Neural cell (in vitro differentiated cells): ENCODE data around the gene ZNF655. TPM values are rescaled to one million over a fixed set of nuclear protein-coding genes. Genes with fewer than 3 reads are reported as not detected.

ENCODE experiments used
- H2AFZ ChIP-seq: fragments of 200-600, 300-800 bp; sonication (generic), shearing (Covaris generic); 2 replicates; pipeline ENCODE4 v1.6.0; 2014; ENCODE audit warnings: low read depth, mild to moderate bottlenecking, antibody characterized with exemption, low read length, moderate library complexity
- H3F3A ChIP-seq: fragments of 200-600 bp; shearing (Covaris generic); 2 replicates; pipeline ENCODE4 v1.6.1; 2016; ENCODE audit warnings: mild to moderate bottlenecking, moderate library complexity, mixed read lengths, antibody characterized with exemption, low read length; ENCODE audit not compliant: insufficient read depth, poor library complexity, severe bottlenecking
- H3K27ac ChIP-seq: fragments of 200-600, 300-800 bp; sonication (generic), shearing (Covaris generic); 2 replicates; pipeline ENCODE4 v1.5.1; 2014; ENCODE audit warnings: mild to moderate bottlenecking, low read length, moderate library complexity
- H3K27me3 ChIP-seq: fragments of 300-800, 200-600 bp; sonication (generic), shearing (Covaris generic); 2 replicates; pipeline ENCODE4 v1.6.0; 2014; ENCODE audit warnings: mild to moderate bottlenecking, low read depth, low read length, moderate library complexity; ENCODE audit not compliant: insufficient read depth
- H3K36me3 ChIP-seq: fragments of 300-800, 200-600 bp; sonication (generic), shearing (Covaris generic); 2 replicates; pipeline ENCODE4 v1.5.1; 2014; ENCODE audit warnings: mild to moderate bottlenecking, antibody characterized with exemption, low read length, moderate library complexity; ENCODE audit not compliant: insufficient read depth
- H3K4me2 ChIP-seq: fragments of 300-800, 200-600 bp; sonication (generic), shearing (Covaris generic); 2 replicates; pipeline ENCODE4 v1.6.0; 2014; ENCODE audit warnings: mild to moderate bottlenecking, low read length
- H3K4me3 ChIP-seq: fragments of 300-800, 200-600 bp; sonication (generic), shearing (Covaris generic); 2 replicates; pipeline ENCODE4 v1.5.1; 2014; ENCODE audit warnings: mild to moderate bottlenecking, low read length, moderate library complexity
- H3K79me2 ChIP-seq: fragments of 200-600 bp; shearing (Covaris generic); replicated peaks from 2 replicates; pipeline ENCODE4 v1.6.0; 2014; ENCODE audit warnings: mild to moderate bottlenecking, low read length, moderate library complexity; ENCODE audit not compliant: insufficient read depth
- H3K9ac ChIP-seq: fragments of 300-800, 200-600 bp; sonication (generic), shearing (Covaris generic); 2 replicates; pipeline ENCODE4 v1.6.1; 2016; ENCODE audit warnings: mild to moderate bottlenecking, low read length, mixed read lengths
- H3K9me2 ChIP-seq: fragments of 200-600 bp; shearing (Covaris generic); 2 replicates; pipeline ENCODE4 v1.6.1; 2016; ENCODE audit warnings: mild to moderate bottlenecking, low read length, mixed read lengths; ENCODE audit not compliant: insufficient read depth
- H3K9me3 ChIP-seq: fragments of 200-600, 300-800 bp; sonication (generic), shearing (Covaris generic); 2 replicates; pipeline ENCODE4 v1.6.1; 2016; ENCODE audit warnings: mild to moderate bottlenecking, mixed run types, low read length, moderate library complexity, mixed read lengths
- H4K20me1 ChIP-seq: fragments of 200-600 bp; shearing (Covaris generic); 2 replicates; pipeline ENCODE4 v1.6.1; 2016; ENCODE audit warnings: mild to moderate bottlenecking, mixed run types; ENCODE audit not compliant: insufficient read depth
- EP300 ChIP-seq: fragments of 450-650 bp; conservative IDR thresholded peaks from 2 replicates; pipeline ENCODE4 v1.6.1; 2014; ENCODE audit warnings: antibody characterized with exemption, mild to moderate bottlenecking, moderate library complexity; ENCODE audit not compliant: poor library complexity, severe bottlenecking
- EZH2 ChIP-seq: fragments of 200-600, 300-800 bp; shearing (Covaris generic), sonication (generic); IDR thresholded peaks from 2 replicates; pipeline ENCODE4 v1.6.1; 2014; ENCODE audit warnings: antibody characterized with exemption, low read length, borderline replicate concordance, mild to moderate bottlenecking; ENCODE audit not compliant: insufficient read depth, poor library complexity, severe bottlenecking
- MXI1 ChIP-seq: fragments of 450-650 bp; conservative IDR thresholded peaks from 2 replicates; pipeline ENCODE4 v1.6.1; 2014; ENCODE audit warnings: antibody characterized with exemption, mild to moderate bottlenecking; ENCODE audit not compliant: poor library complexity, severe bottlenecking
- POLR2AphosphoS5 ChIP-seq: IDR thresholded peaks from 2 replicates; pipeline ENCODE4 v1.6.1; 2012
- RAD21 ChIP-seq: fragments of 450-650 bp; conservative IDR thresholded peaks from 2 replicates; pipeline ENCODE4 v1.6.1; 2014; ENCODE audit warnings: antibody characterized with exemption, mild to moderate bottlenecking, moderate library complexity
- REST ChIP-seq: IDR thresholded peaks from 2 replicates; pipeline ENCODE4 v1.6.1; 2012; ENCODE audit warnings: borderline replicate concordance
- SMC3 ChIP-seq: fragments of 450-650 bp; conservative IDR thresholded peaks from 2 replicates; pipeline ENCODE4 v1.6.1; 2014; ENCODE audit warnings: antibody characterized with exemption, mild to moderate bottlenecking, moderate library complexity; ENCODE audit not compliant: poor library complexity
- TAF1 ChIP-seq: IDR thresholded peaks from 2 replicates; pipeline ENCODE4 v1.6.1; 2012; ENCODE audit warnings: low read depth
- polyA plus RNA-seq: library from polyadenylated mRNA; depleted of rRNA; stranded (reverse); fragments of >200 nt; gene quantifications from 2 replicates; pipeline ENCODE4 v1.2.3, GENCODE V29; 2014
- TF ChIP-seq, protein P1 (sequence below): fragments of 450-650 bp; IDR thresholded peaks from 2 replicates; pipeline ENCODE4 v1.5.1; 2014; ENCODE audit warnings: antibody characterized with exemption, mild to moderate bottlenecking, moderate library complexity; ENCODE audit not compliant: poor library complexity, severe bottlenecking

The ZNF655 gene
- polyA plus RNA-seq, 1 donor from 2014 or later, result 89.0 TPM

- Histone ChIP-seq H3K36me3 (peaks cover 6% of the 10 kb centered on the region), H4K20me1 (no peaks in the 10 kb centered on the region), H3K4me2 (peak overlapping the region; percentile 43), H3K27me3 (no peaks in the 10 kb centered on the region), H3K9me3 (no peaks in the 10 kb centered on the region), H3K4me3 (peak overlapping the region; percentile 99), H3K9ac (peak overlapping the region; percentile 94), H3F3A (no peaks in the 10 kb centered on the region), H3K9me2 (no peaks in the 10 kb centered on the region), H3K27ac (peak overlapping the region; percentile 83), H2AFZ (peak overlapping the region; percentile 84), H3K79me2 (peaks cover 16% of the 10 kb centered on the region)
- TF ChIP-seq REST, result no peak
- no peak for TF ChIP-seq TAF1
- TF ChIP-seq SMC3, result no peak
- TF ChIP-seq, protein P1, sequence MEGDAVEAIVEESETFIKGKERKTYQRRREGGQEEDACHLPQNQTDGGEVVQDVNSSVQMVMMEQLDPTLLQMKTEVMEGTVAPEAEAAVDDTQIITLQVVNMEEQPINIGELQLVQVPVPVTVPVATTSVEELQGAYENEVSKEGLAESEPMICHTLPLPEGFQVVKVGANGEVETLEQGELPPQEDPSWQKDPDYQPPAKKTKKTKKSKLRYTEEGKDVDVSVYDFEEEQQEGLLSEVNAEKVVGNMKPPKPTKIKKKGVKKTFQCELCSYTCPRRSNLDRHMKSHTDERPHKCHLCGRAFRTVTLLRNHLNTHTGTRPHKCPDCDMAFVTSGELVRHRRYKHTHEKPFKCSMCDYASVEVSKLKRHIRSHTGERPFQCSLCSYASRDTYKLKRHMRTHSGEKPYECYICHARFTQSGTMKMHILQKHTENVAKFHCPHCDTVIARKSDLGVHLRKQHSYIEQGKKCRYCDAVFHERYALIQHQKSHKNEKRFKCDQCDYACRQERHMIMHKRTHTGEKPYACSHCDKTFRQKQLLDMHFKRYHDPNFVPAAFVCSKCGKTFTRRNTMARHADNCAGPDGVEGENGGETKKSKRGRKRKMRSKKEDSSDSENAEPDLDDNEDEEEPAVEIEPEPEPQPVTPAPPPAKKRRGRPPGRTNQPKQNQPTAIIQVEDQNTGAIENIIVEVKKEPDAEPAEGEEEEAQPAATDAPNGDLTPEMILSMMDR, result no peak
- no peak for TF ChIP-seq MXI1
- TF ChIP-seq POLR2AphosphoS5, result no peak
- no peak for TF ChIP-seq EZH2
- no peak for TF ChIP-seq RAD21
- no peak for TF ChIP-seq EP300
These were observed 58.8 kb downstream of the ZNF655 start for GRCh38 chr7:99617192-99617781.

GRCh38 chr7:99618726-99619125 is 60.3 kb downstream of the ZNF655 start:
- no peaks in the 10 kb centered on the region for H3K9me3 ChIP-seq
- peaks cover 16% of the 10 kb centered on the region for H3K79me2 ChIP-seq
- no peaks in the 10 kb centered on the region for H4K20me1 ChIP-seq
- H3K4me2 ChIP-seq, result no peak overlapping the region
- peak overlapping the region; percentile 99 for H3K4me3 ChIP-seq
- H3K36me3 ChIP-seq, result peaks cover 6% of the 10 kb centered on the region
- H3K9me2 ChIP-seq, result no peaks in the 10 kb centered on the region
- H3K9ac ChIP-seq, result no peak overlapping the region
- H3F3A ChIP-seq, result no peaks in the 10 kb centered on the region
- no peak overlapping the region for H2AFZ ChIP-seq
- no peaks in the 10 kb centered on the region for H3K27me3 ChIP-seq
- TF ChIP-seq, protein P1, result no peak
- no peak for TF ChIP-seq TAF1
- TF ChIP-seq RAD21, result no peak
- H3K27ac ChIP-seq, result no peak overlapping the region
